Immature natural killer cell (primary cell): ENCODE measurements around the gene PSMC1. TPM values are rescaled to one million over a fixed set of nuclear protein-coding genes. Genes with fewer than 3 reads are reported as not detected.

ENCODE experiments used
- polyA plus RNA-seq, 3 donors: library from polyadenylated mRNA; unstranded; fragments of 300-500 nt; fragmentation: Illumina TruSeq; gene quantifications; one replicate each; pipeline ENCODE4 v1.2.3, GENCODE V29; 2021

The PSMC1 gene
- polyA plus RNA-seq, 3 donors from 2014 or later = 139 to 193 (median 145) TPM

Other genes with a start within 250 kb of the PSMC1 start
- under 1 TPM in 1 of 3 donors, not detected in 2; 0.09 TPM for gene KCNK13, start 194.6 kb upstream of the PSMC1 start, polyA plus RNA-seq
- 10 to 100 TPM in 1 of 3 donors, 1 to 10 TPM in 2; 7.2 to 11.6 (median 9.1) TPM for gene NRDE2, start 75.4 kb downstream of the PSMC1 start, polyA plus RNA-seq
- 1,000 to 10,000 TPM; 3,313 to 3,849 (median 3,365) TPM for gene CALM1, start 140.5 kb downstream of the PSMC1 start, polyA plus RNA-seq